Spinal cord (tissue), 10 donors: ENCODE measurements around the gene NUP58. TPM values are rescaled to one million over a fixed set of nuclear protein-coding genes. Genes with fewer than 3 reads are reported as not detected.

Experiments used
- DNase-seq, 6 donors: peaks; one replicate each; pipeline versions ENCODE4 v3.0.0 to v3.0.0-alpha.2; 2013 to 2015; ENCODE audit warnings: low spot score in 6 of 6, low read depth in 4 of 6
- H3K27ac ChIP-seq: one replicate; pipeline ENCODE4 v1.5.1; 2013; ENCODE audit warnings: low read depth, low read length, control low read depth
- H3K27me3 ChIP-seq: one replicate; pipeline ENCODE4 v1.6.1; 2013; ENCODE audit warnings: low read length; ENCODE audit not compliant: control insufficient read depth, insufficient read depth
- H3K36me3 ChIP-seq: one replicate; pipeline ENCODE4 v1.6.1; 2013; ENCODE audit warnings: low read length; ENCODE audit not compliant: control insufficient read depth, insufficient read depth
- H3K4me1 ChIP-seq: one replicate; pipeline ENCODE4 v1.6.1; 2013; ENCODE audit warnings: low read length; ENCODE audit not compliant: control insufficient read depth, insufficient read depth
- H3K4me3 ChIP-seq: one replicate; pipeline ENCODE4 v1.5.1; 2013; ENCODE audit warnings: low read depth, low read length, control low read depth
- H3K9me3 ChIP-seq: one replicate; pipeline ENCODE4 v1.6.1; 2013; ENCODE audit warnings: low read length; ENCODE audit not compliant: control insufficient read depth, insufficient read depth
- WGBS: methylation state at CpG from one replicate; pipeline ENCODE4 v1.1.5; 2013; ENCODE audit warnings: missing lambda C conversion rate; ENCODE audit not compliant: insufficient coverage; 5-methylcytosine and 5-hydroxymethylcytosine counted together
- polyA plus RNA-seq, 2 donors: library from polyadenylated mRNA; unstranded; fragments of 120-200 nt; gene quantifications; one replicate each; pipeline ENCODE4 v1.2.1, GENCODE V29; 2013; ENCODE audit not compliant: insufficient read length in 2 of 2
- total RNA-seq, 2 donors: library from RNA; depleted of rRNA in 1 of 2; stranded (reverse); fragments of 120-200 nt in 1 of 2; fragments of >200 nt in 1 of 2; gene quantifications; one replicate each; pipeline versions ENCODE4 v1.2.3 to v1.2.4, GENCODE V29; 2013 to 2014
- donor health status: healthy.

NUP58 gene
- total and polyA plus RNA-seq, 4 donors: 37.6 to 89.5 (median 46.1) TPM

- H3K27ac ChIP-seq: no peak overlapping the region
- no peak overlapping the region for H3K4me3 ChIP-seq
- no peaks in the 10 kb centered on the region for H3K27me3 ChIP-seq
- no peak for DNase-seq
- no peaks in the 10 kb centered on the region for H3K36me3 ChIP-seq
- no peaks in the 10 kb centered on the region for H3K9me3 ChIP-seq
- no peaks in the 10 kb centered on the region for H3K4me1 ChIP-seq
Observed at GRCh38 chr13:25280396-25280795, 21.0 kb upstream of the NUP58 start.

GRCh38 chr13:25281193-25281934 lies 20.1 kb upstream of the NUP58 start:
- no peaks in the 10 kb centered on the region for H3K9me3 ChIP-seq
- no peak for DNase-seq
- H3K4me1 ChIP-seq: peaks cover 3% of the 10 kb centered on the region
- WGBS: 0% methylated on average over 1 of the region's 4 CpGs
- no peak overlapping the region for H3K27ac ChIP-seq
- no peak overlapping the region for H3K4me3 ChIP-seq
- H3K27me3 ChIP-seq: no peaks in the 10 kb centered on the region
- H3K36me3 ChIP-seq: no peaks in the 10 kb centered on the region

- Histone ChIP-seq H3K27ac (no peak overlapping the region), H3K4me1 (peaks cover 3% of the 10 kb centered on the region), H3K4me3 (no peak overlapping the region), H3K36me3 (no peaks in the 10 kb centered on the region), H3K27me3 (no peaks in the 10 kb centered on the region), H3K9me3 (no peaks in the 10 kb centered on the region)
- no peak for DNase-seq
- WGBS: 67% methylated on average over 1 of the region's 1 CpG
Observed at GRCh38 chr13:25281935-25282332, 19.5 kb upstream of the NUP58 start.

- DNase-seq: peak in 4 of 6 donors; percentile 7 to 67 (median 40)
- 2% methylated on average over 15 of the region's 25 CpGs for WGBS
- peak overlapping the region; percentile 87 for H3K27ac ChIP-seq
Observed at GRCh38 chr13:25286308-25286968, 15.0 kb upstream of the NUP58 start.

GRCh38 chr13:25286969-25287961 lies 14.2 kb upstream of the NUP58 start, which contains the start of gene MTMR6:
Gene MTMR6 (minus strand): TSS chr13:25287488. CDS start chr13:25287247, 241 bp downstream.
- Histone ChIP-seq H3K27ac (peak within 1 kb of the TSS; percentile 87), H3K36me3 (peaks cover 3% of the 10 kb centered on the region), H3K4me1 (peaks cover 3% of the 10 kb centered on the region), H3K27me3 (peaks cover 3% of the 10 kb centered on the region), H3K9me3 (no peaks in the 10 kb centered on the region), H3K4me3 (peak within 1 kb of the TSS; percentile 87)
- under 1% methylated on average over 61 of the region's 65 CpGs for WGBS
- peak; percentile 75 to 98 (median 80) for DNase-seq

More at GRCh38 chr13:25286308-25286968, 15.0 kb upstream of the NUP58 start:
- Histone ChIP-seq H3K9me3 (no peaks in the 10 kb centered on the region), H3K4me1 (peaks cover 3% of the 10 kb centered on the region), H3K27me3 (peaks cover 3% of the 10 kb centered on the region), H3K36me3 (peaks cover 3% of the 10 kb centered on the region), H3K4me3 (peak overlapping the region; percentile 87)

- no peak overlapping the region for H3K4me3 ChIP-seq
- no peaks in the 10 kb centered on the region for H3K9me3 ChIP-seq
- H3K27ac ChIP-seq: no peak overlapping the region
- DNase-seq: no peak
- peaks cover 3% of the 10 kb centered on the region for H3K4me1 ChIP-seq
- peaks cover 3% of the 10 kb centered on the region for H3K36me3 ChIP-seq
- peaks cover 3% of the 10 kb centered on the region for H3K27me3 ChIP-seq
- WGBS: no CpG with 5 or more reads among the region's 2 CpGs
Observed at GRCh38 chr13:25288966-25289365, 12.5 kb upstream of the NUP58 start.

GRCh38 chr13:25291691-25292090 lies 9.7 kb upstream of the NUP58 start:
- no peak for DNase-seq
- WGBS: no CpG with 5 or more reads among the region's 1 CpG
- H3K4me3 ChIP-seq: no peak overlapping the region
- no peak overlapping the region for H3K27ac ChIP-seq
- no peaks in the 10 kb centered on the region for H3K4me1 ChIP-seq
- no peaks in the 10 kb centered on the region for H3K9me3 ChIP-seq
- peaks cover 3% of the 10 kb centered on the region for H3K27me3 ChIP-seq
- H3K36me3 ChIP-seq: peaks cover 3% of the 10 kb centered on the region

GRCh38 chr13:25292301-25292700 lies 9.1 kb upstream of the NUP58 start:
- Histone ChIP-seq H3K27me3 (peaks cover 3% of the 10 kb centered on the region), H3K27ac (no peak overlapping the region), H3K9me3 (no peaks in the 10 kb centered on the region), H3K4me1 (no peaks in the 10 kb centered on the region), H3K4me3 (no peak overlapping the region), H3K36me3 (no peaks in the 10 kb centered on the region)
- WGBS: 40% methylated on average over 1 of the region's 1 CpG
- peak in 2 of 6 donors; percentile 22 to 74 for DNase-seq

GRCh38 chr13:25295228-25295627 lies 6.2 kb upstream of the NUP58 start:
- no peak overlapping the region for H3K27ac ChIP-seq
- 80% methylated on average over 1 of the region's 3 CpGs for WGBS
- no peaks in the 10 kb centered on the region for H3K9me3 ChIP-seq
- DNase-seq: no peak
- H3K36me3 ChIP-seq: no peaks in the 10 kb centered on the region
- H3K4me3 ChIP-seq: no peak overlapping the region
- H3K27me3 ChIP-seq: no peaks in the 10 kb centered on the region
- H3K4me1 ChIP-seq: no peaks in the 10 kb centered on the region
